ENCODE measurements around the gene RAPGEF4. TPM values are rescaled to one million over a fixed set of nuclear protein-coding genes. Genes with fewer than 3 reads are reported as not detected.

Gene RAPGEF4
- total and polyA plus RNA-seq, 2 of the 13 experiments (the other 11 are each of a cell fraction or from before 2014, with no cell fraction given) = 0.78 to 0.91 TPM

DNA sequence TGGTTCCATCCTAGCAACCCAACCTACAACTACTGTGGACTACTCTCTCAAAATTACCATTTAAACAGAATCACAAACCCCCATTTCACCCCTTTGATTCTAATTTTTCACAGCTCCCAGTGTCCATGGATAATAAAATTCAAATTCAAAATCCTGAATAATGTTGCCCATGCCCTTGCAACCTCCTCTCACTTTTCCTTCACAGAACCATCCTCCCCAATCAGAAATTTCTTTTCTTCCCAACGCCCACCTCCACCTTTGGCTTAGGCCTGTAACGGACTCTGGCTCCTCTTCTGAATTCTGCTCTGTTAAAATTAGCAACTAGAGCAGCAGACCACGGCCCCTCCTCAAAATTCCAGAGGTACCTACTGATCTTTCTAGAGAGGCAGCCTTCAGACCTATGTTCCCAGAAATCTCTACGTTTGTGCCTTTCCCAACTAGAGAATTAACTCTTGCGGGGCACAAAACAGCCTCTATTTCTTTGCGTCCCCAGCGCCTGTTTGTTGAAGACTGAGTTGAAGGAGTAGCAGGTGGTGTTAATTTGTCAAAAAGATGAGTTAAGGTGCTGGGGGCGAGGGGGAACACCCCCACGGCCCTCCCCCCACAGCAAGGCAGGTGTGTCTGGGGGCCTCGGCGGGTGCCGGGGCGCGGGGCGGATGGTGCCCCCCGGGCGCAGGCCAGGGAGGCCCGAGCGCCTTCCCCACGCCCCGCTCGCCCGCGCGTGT lies 339.6 kb downstream of the RAPGEF4 start (continued):
- TF ChIP-seq, protein P1, sequence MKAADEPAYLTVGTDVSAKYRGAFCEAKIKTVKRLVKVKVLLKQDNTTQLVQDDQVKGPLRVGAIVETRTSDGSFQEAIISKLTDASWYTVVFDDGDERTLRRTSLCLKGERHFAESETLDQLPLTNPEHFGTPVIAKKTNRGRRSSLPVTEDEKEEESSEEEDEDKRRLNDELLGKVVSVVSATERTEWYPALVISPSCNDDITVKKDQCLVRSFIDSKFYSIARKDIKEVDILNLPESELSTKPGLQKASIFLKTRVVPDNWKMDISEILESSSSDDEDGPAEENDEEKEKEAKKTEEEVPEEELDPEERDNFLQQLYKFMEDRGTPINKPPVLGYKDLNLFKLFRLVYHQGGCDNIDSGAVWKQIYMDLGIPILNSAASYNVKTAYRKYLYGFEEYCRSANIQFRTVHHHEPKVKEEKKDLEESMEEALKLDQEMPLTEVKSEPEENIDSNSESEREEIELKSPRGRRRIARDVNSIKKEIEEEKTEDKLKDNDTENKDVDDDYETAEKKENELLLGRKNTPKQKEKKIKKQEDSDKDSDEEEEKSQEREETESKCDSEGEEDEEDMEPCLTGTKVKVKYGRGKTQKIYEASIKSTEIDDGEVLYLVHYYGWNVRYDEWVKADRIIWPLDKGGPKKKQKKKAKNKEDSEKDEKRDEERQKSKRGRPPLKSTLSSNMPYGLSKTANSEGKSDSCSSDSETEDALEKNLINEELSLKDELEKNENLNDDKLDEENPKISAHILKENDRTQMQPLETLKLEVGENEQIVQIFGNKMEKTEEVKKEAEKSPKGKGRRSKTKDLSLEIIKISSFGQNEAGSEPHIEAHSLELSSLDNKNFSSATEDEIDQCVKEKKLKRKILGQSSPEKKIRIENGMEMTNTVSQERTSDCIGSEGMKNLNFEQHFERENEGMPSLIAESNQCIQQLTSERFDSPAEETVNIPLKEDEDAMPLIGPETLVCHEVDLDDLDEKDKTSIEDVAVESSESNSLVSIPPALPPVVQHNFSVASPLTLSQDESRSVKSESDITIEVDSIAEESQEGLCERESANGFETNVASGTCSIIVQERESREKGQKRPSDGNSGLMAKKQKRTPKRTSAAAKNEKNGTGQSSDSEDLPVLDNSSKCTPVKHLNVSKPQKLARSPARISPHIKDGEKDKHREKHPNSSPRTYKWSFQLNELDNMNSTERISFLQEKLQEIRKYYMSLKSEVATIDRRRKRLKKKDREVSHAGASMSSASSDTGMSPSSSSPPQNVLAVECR (CRISPR knock-in tag; IDR thresholded peaks at IDR 0.05; ENCODE audit: borderline replicate concordance) = no peak
- TF ChIP-seq, protein P2, sequence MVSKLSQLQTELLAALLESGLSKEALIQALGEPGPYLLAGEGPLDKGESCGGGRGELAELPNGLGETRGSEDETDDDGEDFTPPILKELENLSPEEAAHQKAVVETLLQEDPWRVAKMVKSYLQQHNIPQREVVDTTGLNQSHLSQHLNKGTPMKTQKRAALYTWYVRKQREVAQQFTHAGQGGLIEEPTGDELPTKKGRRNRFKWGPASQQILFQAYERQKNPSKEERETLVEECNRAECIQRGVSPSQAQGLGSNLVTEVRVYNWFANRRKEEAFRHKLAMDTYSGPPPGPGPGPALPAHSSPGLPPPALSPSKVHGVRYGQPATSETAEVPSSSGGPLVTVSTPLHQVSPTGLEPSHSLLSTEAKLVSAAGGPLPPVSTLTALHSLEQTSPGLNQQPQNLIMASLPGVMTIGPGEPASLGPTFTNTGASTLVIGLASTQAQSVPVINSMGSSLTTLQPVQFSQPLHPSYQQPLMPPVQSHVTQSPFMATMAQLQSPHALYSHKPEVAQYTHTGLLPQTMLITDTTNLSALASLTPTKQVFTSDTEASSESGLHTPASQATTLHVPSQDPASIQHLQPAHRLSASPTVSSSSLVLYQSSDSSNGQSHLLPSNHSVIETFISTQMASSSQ (IDR thresholded peaks at IDR 0.05; ENCODE audit: low read depth) = no peak
- TF ChIP-seq, protein P2 (CRISPR knock-in tag; IDR thresholded peaks at IDR 0.05; ENCODE audit: borderline replicate concordance) = no peak
- TF ChIP-seq ZNF34 (CRISPR knock-in tag; IDR thresholded peaks at IDR 0.05; ENCODE audit: borderline replicate concordance) = no peak
- no peak for TF ChIP-seq KLF16 (CRISPR knock-in tag; IDR thresholded peaks at IDR 0.05)
- no peak for TF ChIP-seq ZNF496 (CRISPR knock-in tag; IDR thresholded peaks at IDR 0.05; ENCODE audit: insufficient replicate concordance)
- TF ChIP-seq, protein P3, sequence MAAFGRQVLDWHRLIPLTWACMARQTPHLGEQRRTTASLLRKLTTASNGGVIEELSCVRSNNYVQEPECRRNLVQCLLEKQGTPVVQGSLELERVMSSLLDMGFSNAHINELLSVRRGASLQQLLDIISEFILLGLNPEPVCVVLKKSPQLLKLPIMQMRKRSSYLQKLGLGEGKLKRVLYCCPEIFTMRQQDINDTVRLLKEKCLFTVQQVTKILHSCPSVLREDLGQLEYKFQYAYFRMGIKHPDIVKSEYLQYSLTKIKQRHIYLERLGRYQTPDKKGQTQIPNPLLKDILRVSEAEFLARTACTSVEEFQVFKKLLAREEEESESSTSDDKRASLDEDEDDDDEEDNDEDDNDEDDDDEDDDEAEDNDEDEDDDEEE (CRISPR knock-in tag; IDR thresholded peaks at IDR 0.05) = peak; percentile 76; the same call in 1 of the 2 replicates
- TF ChIP-seq SNAI1 (CRISPR knock-in tag; IDR thresholded peaks at IDR 0.05; ENCODE audit: borderline replicate concordance) = no peak
- TF ChIP-seq, protein P4, sequence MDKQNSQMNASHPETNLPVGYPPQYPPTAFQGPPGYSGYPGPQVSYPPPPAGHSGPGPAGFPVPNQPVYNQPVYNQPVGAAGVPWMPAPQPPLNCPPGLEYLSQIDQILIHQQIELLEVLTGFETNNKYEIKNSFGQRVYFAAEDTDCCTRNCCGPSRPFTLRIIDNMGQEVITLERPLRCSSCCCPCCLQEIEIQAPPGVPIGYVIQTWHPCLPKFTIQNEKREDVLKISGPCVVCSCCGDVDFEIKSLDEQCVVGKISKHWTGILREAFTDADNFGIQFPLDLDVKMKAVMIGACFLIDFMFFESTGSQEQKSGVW (CRISPR knock-in tag; IDR thresholded peaks at IDR 0.05; ENCODE audit: borderline replicate concordance) = no peak
- TF ChIP-seq, protein P5, sequence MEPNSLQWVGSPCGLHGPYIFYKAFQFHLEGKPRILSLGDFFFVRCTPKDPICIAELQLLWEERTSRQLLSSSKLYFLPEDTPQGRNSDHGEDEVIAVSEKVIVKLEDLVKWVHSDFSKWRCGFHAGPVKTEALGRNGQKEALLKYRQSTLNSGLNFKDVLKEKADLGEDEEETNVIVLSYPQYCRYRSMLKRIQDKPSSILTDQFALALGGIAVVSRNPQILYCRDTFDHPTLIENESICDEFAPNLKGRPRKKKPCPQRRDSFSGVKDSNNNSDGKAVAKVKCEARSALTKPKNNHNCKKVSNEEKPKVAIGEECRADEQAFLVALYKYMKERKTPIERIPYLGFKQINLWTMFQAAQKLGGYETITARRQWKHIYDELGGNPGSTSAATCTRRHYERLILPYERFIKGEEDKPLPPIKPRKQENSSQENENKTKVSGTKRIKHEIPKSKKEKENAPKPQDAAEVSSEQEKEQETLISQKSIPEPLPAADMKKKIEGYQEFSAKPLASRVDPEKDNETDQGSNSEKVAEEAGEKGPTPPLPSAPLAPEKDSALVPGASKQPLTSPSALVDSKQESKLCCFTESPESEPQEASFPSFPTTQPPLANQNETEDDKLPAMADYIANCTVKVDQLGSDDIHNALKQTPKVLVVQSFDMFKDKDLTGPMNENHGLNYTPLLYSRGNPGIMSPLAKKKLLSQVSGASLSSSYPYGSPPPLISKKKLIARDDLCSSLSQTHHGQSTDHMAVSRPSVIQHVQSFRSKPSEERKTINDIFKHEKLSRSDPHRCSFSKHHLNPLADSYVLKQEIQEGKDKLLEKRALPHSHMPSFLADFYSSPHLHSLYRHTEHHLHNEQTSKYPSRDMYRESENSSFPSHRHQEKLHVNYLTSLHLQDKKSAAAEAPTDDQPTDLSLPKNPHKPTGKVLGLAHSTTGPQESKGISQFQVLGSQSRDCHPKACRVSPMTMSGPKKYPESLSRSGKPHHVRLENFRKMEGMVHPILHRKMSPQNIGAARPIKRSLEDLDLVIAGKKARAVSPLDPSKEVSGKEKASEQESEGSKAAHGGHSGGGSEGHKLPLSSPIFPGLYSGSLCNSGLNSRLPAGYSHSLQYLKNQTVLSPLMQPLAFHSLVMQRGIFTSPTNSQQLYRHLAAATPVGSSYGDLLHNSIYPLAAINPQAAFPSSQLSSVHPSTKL (CRISPR knock-in tag; IDR thresholded peaks at IDR 0.05) = no peak
- no peak for TF ChIP-seq NCOR1 (IDR thresholded peaks at IDR 0.05; ENCODE audit: borderline replicate concordance, low read length)
- no peak for TF ChIP-seq ZNF335 (CRISPR knock-in tag; IDR thresholded peaks at IDR 0.05)
- TF ChIP-seq SRF (IDR thresholded peaks at IDR 0.05; ENCODE audit: low read depth, low read length) = no peak

Measured in HepG2 (cell line).